GM12865 (cell line): ENCODE data around the gene EIF4EBP3.

Source experiments
- DNase-seq: peaks from one replicate; pipeline ENCODE4 v3.0.0; 2010; ENCODE audit warnings: low read depth
- H3K4me3 ChIP-seq: 2 replicates; pipeline ENCODE4 v1.5.1; 2011; ENCODE audit warnings: mild to moderate bottlenecking, low read depth, low read length, control low read depth
- TF ChIP-seq, protein P1 (sequence below): IDR thresholded peaks from 2 replicates; pipeline ENCODE4 v1.5.1; 2011; ENCODE audit warnings: low read length, control low read depth, low read depth, inconsistent platforms; ENCODE audit not compliant: insufficient read depth; ENCODE audit errors: missing control alignments

EIF4EBP3 gene

DNA sequence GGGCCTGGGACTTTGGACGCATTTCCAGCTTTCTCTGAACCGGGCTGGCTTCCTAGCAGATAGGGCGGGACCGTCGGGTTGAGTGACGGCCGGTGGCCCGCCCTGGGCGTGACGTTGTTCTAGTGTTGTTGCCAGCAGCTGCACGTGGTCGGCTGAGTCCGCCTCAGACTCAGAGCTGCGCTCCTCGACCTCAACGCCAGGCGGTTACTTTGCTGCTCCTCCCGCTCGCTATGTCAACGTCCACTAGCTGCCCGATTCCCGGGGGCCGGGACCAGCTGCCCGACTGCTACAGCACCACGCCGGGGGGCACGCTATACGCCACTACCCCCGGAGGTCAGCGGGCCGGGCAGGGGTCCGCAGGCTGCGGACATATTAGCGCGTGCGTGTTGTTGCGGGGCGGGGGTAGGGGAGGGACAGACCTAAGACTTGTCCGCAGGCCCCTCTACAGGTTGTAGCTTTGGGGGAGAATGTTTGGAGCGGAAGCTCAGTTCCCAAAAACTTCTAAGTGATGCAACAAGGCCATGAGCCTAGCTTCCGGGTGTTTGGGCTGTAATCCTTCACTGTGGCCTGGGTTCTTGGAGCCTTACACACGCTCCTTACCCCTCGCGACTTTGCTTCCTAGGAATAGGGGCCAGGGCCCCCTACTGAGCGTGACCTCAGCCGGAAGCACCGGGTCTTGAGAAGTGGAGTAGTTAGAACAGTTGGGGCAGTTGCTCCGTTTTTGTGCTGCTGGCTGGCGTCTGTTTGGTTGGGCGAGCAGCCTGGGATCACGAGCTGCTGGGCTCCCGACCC is at the start of gene EIF4EBP3:
EIF4EBP3 (plus strand) TSS at position 155 of the 792 bp plus-strand sequence; CDS start at position 231, 76 bp downstream.
- peak within 1 kb of the TSS; percentile 55 for H3K4me3 ChIP-seq
- peak; percentile 90 for DNase-seq
- TF ChIP-seq, protein P1, sequence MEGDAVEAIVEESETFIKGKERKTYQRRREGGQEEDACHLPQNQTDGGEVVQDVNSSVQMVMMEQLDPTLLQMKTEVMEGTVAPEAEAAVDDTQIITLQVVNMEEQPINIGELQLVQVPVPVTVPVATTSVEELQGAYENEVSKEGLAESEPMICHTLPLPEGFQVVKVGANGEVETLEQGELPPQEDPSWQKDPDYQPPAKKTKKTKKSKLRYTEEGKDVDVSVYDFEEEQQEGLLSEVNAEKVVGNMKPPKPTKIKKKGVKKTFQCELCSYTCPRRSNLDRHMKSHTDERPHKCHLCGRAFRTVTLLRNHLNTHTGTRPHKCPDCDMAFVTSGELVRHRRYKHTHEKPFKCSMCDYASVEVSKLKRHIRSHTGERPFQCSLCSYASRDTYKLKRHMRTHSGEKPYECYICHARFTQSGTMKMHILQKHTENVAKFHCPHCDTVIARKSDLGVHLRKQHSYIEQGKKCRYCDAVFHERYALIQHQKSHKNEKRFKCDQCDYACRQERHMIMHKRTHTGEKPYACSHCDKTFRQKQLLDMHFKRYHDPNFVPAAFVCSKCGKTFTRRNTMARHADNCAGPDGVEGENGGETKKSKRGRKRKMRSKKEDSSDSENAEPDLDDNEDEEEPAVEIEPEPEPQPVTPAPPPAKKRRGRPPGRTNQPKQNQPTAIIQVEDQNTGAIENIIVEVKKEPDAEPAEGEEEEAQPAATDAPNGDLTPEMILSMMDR, result peak; percentile 38

DNA sequence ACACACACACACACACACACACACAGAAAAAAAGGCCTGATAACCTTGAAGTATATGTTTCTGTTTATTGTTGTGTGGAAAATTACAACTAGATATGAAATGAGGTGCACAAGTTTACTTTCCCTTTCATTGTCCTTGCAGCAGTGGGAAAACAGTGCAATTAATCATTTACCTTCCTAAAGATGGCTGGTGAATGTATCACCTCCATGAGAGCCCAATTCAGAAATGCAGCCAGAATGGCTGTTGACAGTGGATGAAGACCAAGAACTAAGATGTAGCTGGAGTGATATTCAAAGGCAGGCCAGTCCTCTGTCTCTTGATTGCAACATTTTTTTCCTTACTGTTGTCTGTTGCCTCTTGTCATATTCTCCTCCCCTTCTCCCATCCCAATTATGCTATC is 49.6 kb upstream of the EIF4EBP3 start:
- no peak overlapping the region for H3K4me3 ChIP-seq
- TF ChIP-seq, protein P1, result no peak
- DNase-seq, result no peak

DNA sequence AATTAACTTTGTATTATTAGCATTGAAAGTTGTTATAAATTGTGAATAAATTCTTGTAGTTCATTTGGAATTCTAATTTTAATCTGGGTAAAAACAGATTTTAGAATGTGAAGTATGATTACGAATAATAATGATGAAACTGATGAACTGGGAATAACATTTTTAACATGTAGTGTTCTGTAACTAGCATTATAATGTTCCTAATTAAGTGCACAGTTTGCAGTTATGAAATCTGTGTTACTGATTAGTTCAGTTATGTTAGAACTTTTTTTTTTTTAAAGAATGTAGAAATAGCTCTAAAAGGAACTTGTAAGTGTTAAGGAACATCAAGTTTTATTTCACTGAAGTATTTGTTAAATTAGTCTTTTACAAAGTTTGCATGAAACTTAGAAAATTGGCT is 48.9 kb upstream of the EIF4EBP3 start:
- H3K4me3 ChIP-seq, result no peak overlapping the region
- TF ChIP-seq, protein P1, result no peak
- DNase-seq, result no peak

DNA sequence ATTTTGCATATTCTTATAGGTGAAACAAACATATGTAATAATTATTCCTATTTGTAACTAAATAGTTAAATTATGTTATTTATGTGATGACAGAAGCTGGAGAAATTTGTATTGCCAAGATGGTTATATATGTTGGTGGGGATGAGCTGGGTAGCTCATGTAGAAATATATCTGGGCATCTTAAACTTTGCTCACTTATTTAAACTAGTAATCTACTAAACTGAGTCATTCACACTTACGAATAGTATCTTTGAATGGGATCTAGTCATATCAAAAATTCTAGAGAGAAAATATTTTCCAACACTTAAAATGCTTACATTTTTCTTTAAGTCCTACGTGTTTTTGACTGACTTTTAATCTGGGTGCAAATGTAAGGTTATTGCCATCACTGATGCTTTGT is 44.6 kb upstream of the EIF4EBP3 start:
- DNase-seq, result no peak
- no peak overlapping the region for H3K4me3 ChIP-seq
- TF ChIP-seq, protein P1, result no peak

DNA sequence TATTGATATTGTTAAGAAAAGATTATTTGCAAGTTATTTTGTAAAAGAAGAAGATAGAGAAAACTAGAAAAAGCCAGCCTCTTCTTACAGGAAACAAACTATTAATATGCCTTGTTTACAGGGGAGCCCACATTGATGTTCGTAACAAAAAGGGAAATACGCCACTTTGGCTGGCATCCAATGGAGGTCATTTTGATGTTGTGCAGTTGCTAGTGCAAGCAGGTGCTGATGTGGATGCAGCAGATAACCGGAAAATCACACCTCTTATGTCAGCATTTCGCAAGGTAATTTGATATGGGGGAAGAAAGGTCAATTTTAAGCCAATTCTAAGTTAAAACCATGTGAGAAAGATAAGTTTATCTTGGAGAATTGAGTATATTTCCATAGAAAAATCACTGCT is 37.6 kb upstream of the EIF4EBP3 start:
- TF ChIP-seq, protein P1, result no peak
- no peak overlapping the region for H3K4me3 ChIP-seq
- no peak for DNase-seq

DNA sequence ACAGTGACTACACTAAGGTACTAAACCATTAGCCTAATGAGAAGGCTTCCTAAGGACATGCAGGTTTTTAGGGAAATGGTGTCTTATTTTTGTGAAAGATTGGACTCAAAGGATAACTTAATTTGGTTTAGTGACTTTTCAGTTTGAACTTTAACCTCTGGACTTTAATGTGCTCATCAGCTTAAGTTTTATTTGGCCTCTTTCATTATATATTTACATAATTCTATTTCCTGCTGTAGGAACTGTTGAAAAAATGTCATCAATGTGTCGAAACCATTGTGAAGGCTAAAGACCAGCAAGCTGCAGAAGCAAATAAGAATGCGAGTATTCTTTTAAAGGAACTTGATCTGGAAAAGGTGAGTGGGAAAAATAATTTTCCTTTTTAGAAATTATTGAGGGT is 34.3 kb upstream of the EIF4EBP3 start:
- no peak for DNase-seq
- no peak overlapping the region for H3K4me3 ChIP-seq
- TF ChIP-seq, protein P1, result no peak

DNA sequence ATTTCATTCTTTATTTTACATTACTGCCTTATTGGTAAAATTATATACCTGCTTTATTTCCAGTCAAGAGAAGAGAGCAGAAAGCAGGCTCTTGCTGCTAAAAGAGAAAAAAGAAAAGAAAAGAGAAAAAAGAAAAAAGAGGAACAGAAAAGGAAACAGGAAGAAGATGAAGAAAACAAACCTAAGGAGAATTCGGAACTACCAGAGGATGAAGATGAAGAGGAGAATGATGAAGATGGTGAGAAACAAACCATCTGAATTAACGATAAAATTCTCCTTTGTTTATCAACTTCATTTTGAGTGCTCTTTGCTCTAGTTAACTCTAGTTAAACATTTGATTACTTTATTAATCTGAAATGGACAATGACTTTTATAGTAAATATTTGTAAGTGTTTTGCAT is 23.5 kb upstream of the EIF4EBP3 start:
- TF ChIP-seq, protein P1, result no peak
- H3K4me3 ChIP-seq, result no peak overlapping the region
- no peak for DNase-seq
